ENCODE results near the gene CACNA1I.
"Not testable (repeated sequence)": the region's sequence is repeated elsewhere in the genome, so short reads cannot be mapped to it uniquely, and the experiment has no call there.

The CACNA1I gene

DNA sequence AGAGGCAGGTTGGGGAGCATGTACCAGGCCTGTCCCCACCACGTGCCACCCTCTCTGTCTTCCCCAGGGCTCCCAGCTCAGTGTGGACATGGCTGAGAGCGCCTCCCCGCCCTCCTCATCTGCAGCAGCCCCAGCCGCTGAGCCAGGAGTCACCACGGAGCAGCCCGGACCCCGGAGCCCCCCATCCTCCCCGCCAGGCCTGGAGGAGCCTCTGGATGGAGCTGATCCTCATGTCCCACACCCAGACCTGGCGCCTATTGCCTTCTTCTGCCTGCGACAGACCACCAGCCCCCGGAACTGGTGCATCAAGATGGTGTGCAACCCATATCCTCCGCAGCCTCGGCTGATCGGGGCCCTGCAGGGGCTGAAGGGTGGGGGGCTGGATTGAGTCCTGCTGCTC lies at the start of gene CACNA1I:
TSS of gene CACNA1I (plus strand) at position 89 of the 400 bp plus-strand sequence. CDS start at position 89, 0 bp downstream.
- no peak for DNase-seq

DNA sequence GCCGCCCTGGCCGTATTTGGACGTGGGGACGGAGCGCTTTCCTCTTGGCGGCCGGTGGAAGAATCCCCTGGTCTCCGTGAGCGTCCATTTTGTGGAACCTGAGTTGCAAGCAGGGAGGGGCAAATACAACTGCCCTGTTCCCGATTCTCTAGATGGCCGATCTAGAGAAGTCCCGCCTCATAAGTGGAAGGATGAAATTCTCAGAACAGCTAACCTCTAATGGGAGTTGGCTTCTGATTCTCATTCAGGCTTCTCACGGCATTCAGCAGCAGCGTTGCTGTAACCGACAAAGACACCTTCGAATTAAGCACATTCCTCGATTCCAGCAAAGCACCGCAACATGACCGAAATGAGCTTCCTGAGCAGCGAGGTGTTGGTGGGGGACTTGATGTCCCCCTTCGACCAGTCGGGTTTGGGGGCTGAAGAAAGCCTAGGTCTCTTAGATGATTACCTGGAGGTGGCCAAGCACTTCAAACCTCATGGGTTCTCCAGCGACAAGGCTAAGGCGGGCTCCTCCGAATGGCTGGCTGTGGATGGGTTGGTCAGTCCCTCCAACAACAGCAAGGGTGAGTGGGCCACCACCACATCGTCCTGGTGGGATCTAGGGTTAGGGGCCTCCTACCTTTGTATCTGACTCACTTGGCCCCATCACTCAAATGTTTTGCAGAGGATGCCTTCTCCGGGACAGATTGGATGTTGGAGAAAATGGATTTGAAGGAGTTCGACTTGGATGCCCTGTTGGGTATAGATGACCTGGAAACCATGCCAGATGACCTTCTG lies 49.3 kb upstream of the CACNA1I start:
- DNase-seq = not testable (repeated sequence)

DNA sequence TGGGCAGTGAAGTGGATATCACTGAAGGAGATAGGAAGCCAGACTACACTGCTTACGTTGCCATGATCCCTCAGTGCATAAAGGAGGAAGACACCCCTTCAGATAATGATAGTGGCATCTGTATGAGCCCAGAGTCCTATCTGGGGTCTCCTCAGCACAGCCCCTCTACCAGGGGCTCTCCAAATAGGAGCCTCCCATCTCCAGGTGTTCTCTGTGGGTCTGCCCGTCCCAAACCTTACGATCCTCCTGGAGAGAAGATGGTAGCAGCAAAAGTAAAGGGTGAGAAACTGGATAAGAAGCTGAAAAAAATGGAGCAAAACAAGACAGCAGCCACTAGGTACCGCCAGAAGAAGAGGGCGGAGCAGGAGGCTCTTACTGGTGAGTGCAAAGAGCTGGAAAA lies 48.5 kb upstream of the CACNA1I start:
- DNase-seq = not testable (repeated sequence)

DNA sequence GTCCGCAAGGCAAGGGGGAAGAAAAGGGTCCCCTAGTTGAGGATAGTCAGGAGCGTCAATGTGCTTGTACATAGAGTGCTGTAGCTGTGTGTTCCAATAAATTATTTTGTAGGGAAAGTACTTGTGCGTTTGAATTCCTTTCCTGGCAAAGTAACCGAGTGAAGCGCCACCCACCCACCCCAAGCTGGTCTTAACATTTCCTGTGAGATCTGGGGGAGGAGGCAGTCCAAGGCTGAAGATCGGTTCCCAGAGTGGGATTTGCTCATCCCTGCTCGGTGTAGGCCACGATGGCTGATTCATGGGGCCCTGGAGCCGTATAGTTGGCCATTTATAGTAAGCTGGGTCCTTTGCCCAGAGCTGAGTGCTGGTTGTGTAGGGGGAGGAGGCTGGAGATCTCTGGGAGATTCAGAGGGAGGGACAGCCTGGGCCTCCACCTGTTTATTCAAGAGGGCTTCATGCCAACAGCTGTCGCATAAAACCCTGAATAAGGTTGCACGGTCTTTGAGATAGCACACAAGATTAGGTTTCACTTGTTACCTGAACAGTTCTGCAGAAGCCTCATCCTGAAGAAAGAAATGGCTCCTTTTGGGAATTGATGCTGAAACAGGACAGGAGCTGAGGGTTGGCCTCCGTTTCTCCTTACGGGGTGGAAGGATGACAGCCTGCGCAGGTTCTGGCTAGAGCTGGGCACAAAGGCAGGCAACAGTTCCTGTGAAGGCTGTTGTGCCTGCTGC lies 47.8 kb upstream of the CACNA1I start:
- peak in 1 of 2 experiments; percentile 62 for DNase-seq

DNA sequence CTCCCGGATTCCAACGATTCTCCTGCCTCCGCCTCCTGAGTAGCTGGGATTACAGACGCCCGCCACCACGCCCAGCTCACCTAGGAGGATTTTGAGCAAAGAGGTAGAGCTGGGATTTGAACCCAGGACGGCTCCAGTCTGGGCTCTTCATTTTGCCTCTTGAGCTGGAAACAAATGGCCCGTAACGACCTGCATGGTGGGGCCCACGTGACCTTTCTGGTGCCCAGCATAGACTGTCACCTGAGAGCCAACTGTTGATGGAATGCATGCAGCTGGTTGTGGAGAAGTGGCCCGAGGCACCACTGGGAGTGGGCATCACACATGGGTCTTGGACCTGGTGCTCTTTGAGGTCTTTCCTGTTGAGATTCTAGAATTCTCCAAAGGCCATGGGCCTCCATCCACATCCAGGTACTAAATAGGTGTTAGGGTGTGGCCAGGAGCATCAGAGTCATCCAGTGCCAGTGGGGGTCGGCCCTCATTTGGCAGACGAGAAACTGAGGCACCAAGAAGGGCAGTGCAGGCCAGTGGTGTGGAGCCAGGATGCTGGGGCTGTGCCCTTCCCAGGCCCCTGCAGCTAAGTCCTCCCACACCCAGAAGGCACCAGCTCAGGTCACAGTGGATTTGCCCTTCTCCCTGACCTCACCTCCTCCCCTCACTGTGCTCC lies 46.3 kb upstream of the CACNA1I start:
- no peak for DNase-seq

DNA sequence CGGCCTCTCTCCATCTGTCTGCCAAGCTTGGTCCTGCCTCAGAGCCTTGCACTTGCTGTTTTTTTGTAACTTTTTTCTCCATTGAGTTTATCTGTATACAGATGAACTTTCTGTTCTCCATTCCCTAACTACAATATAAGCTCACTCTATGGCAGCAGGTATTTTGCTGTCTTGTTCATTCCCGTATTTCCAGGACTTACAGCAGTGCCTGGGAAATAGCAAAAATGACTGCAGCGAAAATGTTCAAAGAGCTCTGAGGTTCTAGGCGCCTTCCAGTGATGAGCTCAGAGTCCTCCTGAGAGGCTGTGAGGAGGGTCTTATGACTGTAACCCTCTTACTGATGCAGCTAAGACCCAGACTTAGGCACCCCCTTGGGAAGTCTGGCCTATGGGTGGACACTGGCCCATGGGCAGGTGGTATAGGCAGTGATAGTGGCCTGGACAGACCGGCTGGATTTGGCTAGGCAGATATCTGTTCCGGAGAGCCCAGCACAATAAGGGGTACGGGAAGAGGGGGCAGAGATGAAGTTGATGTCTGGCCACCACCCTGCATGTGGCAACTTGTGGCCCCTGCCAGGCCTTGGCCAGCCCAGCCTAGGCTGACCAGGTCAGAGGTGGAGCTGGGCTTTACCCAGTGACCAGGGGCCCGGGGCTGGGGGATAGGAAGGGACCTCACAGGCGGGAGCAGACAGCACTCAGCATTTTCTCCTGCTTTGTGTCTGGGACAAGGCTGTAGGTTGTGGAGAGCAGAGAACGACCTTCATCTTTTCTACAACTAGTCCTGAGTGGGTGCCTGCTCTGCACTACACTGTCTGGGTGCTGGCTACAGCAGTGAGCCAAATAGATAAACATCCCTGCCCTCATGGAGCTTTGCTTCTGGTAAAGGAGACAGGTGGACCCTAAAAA lies 45.5 kb upstream of the CACNA1I start:
- no peak for DNase-seq

DNA sequence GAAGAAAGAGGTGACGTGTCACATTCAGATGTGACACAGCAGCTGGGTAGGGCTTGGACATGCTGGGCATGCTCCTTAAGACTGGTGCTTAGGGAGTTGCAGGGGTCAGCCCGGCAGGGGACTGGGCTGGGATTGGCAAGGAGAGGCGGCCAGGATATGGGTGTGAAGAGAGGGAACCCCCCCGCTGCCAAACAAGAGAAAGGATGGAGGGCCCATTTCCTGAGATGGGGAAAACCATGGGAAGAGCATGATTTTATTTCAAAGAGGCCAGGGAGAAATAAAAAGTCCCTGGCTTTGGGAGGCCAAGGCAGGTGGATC lies 44.9 kb upstream of the CACNA1I start:
- no peak for DNase-seq

DNA sequence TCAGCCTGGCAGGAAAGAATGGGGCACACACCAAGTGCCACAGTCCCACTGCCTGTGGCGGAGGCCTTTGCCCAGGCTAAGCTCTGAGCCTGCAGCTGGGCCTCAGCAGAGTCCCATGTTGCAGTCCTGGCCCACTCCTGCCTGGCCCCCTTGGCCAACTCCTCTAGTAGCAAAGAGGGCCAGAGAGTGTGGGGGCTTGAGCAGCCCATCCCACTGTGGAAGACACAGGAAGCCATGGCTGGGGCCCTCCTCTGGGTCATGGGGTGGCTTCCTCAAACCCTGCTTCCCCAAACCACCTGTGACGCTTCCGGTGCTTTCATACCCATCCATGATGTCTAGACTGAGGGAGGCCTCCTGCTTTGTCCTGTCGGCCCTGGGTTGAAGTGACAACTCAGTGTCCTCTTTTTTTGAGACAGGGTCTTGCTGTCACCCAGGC lies 43.8 kb upstream of the CACNA1I start:
- DNase-seq = no peak

DNA sequence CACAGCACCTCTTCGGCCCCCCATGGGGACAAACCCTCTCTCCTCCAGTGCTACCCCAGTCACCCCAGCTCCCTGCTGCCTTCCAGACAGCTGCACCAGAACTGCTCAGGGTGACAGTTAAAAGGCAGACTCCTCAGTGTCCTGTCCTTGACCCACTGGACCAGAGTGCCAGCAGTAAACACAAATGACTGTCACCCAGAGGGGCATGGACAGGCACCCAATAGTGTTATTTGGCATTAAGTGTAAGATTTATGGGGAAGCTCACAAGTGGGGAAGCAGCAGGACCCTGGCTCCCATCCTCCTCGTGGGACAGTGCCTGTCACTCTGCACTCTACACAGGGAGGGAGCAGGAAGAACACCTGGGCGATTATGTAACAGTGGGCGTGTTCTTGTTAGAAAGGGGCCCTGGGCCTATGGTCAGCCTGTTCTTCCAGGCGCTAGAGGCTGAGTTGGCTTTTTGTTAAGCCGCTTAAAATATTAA lies 43.0 kb upstream of the CACNA1I start:
- DNase-seq = no peak

DNA sequence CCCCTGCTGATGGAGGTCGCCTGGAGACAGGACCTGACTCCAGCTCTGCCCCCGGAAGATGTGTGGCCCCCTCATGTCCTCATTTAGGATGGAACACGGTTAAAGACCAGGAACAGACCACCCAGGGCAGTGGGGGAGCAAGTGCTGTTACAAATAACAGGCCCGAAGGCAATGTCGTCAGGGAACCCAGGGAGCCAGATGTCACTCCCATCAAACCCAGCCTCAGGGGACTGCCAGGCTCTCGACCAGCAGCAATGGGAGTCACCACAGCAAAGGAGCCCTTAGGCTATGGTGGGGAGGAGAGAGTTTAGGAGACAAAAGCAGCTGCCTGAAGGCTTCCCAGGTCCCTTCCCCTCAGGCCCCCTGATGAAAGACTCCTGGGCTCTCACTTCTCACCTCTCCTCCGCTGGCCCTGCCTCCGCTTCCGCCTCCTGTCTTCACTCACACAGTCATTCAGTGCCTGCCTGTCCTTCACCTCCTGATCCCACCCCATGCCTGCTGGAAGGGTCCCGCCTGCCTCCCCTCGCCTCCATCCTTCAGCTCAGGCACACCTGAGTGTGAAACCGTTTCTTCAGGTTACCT lies 42.4 kb upstream of the CACNA1I start:
- DNase-seq = no peak

DNA sequence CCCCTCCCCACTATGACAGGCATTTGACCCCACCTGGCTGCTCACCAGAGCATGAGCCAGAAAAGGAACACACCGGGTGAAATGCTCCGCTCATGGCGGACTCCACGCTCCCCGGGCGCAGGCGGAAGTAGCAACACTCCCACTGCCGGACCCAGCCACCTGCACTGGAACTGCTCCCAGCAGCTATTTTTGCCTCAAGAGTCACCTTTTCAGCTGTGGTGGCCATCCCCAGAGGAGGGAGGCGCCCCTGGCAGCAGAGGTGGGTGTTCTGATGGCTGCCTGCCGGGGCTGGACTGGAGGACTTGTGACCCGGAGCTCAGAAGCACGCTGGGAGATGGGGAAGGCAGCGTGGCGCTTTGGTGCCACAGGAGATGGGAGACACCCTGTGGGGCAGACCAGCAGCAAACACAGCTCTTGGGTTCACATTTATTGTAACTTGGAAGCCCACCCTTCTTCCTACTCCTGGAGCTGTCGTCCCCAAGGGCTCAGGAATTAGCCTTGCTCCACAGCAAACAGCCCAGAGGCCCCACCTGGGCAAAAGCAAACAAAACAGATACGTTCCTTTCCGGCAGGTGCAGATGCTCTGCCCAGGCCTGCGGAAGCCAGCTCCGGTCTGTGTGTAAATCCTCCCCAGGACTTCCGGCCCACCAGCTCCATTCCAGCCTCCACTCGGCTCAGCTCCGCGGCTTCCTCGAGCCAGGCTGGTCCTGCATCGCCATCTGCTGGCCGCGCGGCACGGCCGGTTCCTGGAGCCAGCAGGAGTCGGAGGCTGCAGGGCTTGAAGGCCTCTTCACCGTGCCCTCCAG lies 41.7 kb upstream of the CACNA1I start:
- peak; percentile 79 to 89 for DNase-seq

DNA sequence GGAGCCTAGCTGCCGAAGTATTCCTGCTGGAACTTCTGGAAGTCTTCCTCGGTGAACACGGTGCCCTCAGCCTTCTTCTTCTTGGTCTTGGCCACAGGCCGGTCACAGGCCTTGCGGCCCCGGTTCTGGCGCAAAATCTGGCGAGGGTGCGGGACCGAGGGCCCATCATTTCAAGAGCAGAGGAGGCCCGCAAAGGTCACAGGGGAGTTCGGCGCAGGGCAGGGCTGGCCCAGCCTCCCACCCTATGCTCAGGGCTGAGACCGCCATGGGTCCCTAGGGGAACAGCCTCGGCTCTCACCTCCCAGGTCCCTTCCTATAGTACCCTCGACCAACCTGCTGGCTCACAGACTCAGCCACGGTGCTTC lies 41.1 kb upstream of the CACNA1I start:
- no peak for DNase-seq

DNA sequence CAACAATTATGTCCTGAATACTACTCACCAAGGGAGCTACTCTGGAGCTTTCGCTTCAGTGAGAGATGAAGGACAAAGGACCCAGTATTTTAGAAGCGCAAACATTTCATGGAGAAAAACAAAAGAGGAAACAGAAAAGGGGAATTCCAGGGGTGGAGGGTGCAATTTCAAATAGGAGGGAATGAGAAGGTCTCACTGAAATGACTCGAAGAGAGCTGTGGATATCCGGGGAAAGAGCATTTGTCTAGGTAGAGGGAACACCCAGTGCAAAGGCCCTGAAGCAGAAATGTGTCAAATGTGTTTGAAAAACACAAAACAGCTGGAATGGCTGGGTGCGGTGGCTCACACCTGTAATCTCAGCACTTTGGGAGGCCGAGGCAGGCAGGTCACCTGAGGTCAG lies 40.4 kb upstream of the CACNA1I start:
- DNase-seq = no peak

DNA sequence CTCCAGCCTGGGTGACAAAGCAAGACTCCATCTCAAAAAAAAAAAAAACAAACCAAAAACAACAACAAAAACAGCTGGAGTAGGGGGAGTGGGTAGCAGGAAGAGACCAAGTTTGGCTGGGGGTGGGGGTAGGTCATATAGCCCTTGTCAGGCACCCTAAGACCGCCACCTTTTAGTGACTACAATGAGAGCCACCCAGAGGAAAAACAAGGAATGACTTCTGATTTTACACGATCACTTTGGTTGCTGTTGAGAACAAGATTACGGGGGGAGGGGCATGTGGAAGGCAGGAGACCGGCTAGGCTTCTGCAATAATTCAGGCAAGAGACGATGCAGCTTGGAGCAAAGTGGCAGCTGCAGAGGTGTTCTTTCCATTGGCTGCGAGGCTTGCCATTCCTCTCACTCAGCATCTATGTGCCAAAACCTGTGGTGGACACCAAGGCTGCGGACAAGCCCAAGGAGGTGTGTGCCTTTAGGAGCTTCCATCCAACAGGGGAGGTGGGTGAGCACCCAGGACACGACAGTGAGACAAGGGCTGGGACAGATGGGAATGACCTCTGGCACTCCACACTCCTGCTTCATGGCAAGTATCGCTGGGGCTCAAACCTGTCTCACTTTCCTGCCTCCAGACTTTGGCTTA lies 39.7 kb upstream of the CACNA1I start:
- peak; percentile 18 to 39 for DNase-seq

DNA sequence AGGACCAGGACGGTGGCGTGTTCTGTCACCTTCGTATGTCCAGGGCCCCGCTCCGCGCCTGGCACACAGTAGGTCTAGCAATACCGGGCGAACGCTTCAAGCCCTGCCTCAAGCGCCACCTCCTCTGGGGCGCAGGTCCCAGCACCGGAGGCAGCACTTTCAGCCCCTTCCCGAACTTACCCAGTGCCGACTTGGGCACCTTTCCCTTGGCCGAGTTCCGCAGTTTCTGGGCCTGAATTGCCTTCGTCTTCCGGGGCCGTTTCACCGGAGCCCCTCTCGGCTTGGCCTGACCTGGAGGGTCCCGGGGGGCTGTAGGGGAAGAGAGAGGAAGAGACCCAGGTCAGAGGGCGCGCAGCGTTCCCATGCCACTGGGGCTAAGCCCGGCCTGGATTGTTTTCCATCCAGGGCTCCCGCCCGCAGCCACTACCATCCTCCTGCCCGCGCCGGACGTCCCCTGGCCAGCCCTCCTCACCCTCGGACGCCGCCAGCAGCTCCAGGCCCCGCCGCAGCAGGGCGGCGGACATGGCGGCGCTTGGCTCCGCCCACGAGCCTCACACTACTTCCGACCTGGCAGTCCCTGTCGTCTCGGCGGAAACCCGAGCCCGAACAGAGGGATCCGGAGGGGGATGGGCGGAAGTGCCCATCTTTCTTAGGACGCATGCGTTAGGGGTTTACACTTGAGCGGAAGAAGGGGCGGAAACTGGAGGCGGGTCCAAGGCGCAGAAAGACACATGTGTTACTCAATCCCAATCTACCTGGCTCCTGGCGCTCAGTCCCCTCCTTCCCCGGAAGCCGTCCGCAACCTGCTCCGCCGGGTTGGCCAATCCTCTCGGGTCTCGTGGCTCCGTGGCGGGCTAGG lies 38.1 kb upstream of the CACNA1I start, which contains the start of gene RPS19BP1:
TSS of gene RPS19BP1 (minus strand) at position 534 of the 859 bp plus-strand sequence. CDS start at position 524, 10 bp downstream.
- peak; percentile 96 to 99 for DNase-seq

DNA sequence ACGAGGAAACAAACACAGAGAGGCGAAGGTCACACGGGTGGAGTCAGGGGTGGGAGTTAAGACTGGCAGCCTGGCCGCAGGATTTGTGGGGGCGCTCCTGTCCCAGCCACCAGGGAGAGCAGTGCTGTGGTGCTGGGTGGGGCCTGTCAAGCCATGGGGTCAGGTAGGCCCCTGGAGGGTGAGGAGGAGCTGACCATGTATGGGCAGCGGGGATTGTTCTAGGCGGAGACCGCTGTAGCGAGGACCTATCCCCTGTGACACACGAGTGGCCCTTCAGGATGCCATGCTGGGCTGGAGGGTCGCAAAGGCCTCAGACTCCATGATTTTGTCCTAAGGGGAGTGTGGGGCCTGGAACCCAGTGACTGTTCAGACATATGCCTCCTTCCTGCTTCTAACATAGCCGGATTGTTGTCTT lies 36.5 kb upstream of the CACNA1I start:
- DNase-seq = no peak

DNA sequence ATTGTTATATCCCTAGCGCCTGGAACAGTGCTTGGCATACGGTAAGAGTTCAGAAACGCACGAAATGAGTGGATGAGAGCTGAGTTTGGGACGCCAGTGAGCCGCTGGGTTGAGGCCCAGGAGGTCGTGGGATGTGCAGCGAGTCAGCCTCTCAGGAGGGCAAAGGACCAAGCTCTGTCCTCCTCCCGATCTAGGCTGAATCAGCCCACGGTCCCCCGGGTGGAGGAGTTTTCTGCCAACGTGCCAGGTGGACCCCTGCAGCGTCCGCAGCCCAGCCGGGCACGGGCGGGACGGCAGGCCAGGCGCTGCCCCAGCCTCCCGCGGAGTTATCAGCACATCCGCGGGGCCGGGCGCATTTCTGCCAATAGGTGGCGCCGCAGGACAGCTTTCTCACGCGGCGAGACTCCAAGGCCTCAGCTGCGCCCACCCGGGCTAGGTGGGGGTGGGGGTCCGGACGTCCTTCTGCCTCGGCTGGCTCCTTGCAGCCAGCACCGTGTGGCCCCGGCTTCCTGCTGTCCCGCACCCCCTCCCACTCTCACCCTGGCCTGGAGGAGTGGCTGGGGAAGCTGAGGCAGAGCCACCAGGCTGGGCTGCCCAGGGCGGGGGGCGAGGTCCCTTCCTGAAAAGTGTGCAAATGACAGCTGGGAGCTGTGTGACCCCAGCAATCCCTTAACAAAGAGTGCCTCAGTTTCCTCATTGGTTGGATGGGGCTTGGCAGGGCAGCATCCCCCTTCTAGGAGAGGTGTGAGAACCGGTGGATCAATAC lies 35.8 kb upstream of the CACNA1I start:
- DNase-seq = peak; percentile 41 to 83

DNA sequence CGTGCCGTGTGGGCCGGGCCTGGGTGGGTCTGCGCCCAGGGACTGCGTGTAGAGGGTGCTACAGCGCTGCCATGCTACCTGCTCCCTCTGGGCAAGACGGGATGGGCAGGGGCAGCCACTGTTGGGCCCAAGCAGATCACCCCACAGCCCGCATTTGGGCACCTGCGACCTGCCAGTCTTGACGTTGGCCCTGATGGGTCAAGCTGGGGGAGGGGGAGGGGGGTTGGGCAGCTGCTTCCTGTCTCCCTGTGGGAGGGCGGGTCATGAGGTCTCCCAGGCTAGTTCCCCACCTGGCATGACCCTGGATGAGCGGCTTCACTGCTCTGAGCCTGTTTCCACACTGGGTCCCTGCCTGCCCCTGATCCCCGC lies 35.2 kb upstream of the CACNA1I start:
- DNase-seq = no peak

Measured in NCI-H446 (cell line).